ENCODE results near the gene KRTAP2-3.
"Not testable (repeated sequence)": the region's sequence is repeated elsewhere in the genome, so short reads cannot be mapped to it uniquely, and the experiment has no call there.

The KRTAP2-3 gene

GRCh38 chr17:41060052-41060604 is at the start of gene KRTAP2-3:
Gene KRTAP2-3 (minus strand): TSS chr17:41060114. CDS start chr17:41060050, 64 bp downstream.
- peak; percentile 90 for DNase-seq (ENCODE audit: low read depth)

- not testable (repeated sequence) for DNase-seq (ENCODE audit: low read depth)
These were observed 48.9 kb upstream of the KRTAP2-3 start for GRCh38 chr17:41108728-41109386.

GRCh38 chr17:41107941-41108450 is 48.1 kb upstream of the KRTAP2-3 start:
- no peak for DNase-seq (ENCODE audit: low read depth)

GRCh38 chr17:41105347-41105746 is 45.4 kb upstream of the KRTAP2-3 start, which contains the start of gene KRTAP4-9:
Gene KRTAP4-9 (plus strand): TSS chr17:41105389. CDS start chr17:41105389, 0 bp downstream.
- DNase-seq (ENCODE audit: low read depth) = not testable (repeated sequence)

- DNase-seq (ENCODE audit: low read depth) = peak; percentile 14
These were observed 44.6 kb upstream of the KRTAP2-3 start for GRCh38 chr17:41104386-41105038.

DNA sequence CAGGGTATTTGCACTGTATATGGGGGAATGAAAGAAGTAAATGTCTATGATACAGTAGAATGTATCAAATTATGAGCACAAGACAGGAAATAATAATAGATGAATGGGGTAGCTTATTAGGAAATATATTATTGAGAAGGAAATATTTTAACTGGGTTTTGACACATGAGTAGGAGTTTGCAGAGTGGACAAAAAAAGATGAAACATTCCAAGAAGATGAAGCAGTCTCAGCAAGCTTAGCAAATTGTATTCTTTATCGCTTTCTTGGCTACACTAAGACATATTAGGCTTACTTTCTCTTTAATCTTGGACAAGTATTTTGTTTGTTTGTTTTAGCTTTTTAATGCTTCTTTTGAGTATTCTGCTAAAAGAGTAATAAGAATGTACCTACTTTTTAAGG is 44.0 kb upstream of the KRTAP2-3 start:
- DNase-seq (ENCODE audit: low read depth) = no peak

DNA sequence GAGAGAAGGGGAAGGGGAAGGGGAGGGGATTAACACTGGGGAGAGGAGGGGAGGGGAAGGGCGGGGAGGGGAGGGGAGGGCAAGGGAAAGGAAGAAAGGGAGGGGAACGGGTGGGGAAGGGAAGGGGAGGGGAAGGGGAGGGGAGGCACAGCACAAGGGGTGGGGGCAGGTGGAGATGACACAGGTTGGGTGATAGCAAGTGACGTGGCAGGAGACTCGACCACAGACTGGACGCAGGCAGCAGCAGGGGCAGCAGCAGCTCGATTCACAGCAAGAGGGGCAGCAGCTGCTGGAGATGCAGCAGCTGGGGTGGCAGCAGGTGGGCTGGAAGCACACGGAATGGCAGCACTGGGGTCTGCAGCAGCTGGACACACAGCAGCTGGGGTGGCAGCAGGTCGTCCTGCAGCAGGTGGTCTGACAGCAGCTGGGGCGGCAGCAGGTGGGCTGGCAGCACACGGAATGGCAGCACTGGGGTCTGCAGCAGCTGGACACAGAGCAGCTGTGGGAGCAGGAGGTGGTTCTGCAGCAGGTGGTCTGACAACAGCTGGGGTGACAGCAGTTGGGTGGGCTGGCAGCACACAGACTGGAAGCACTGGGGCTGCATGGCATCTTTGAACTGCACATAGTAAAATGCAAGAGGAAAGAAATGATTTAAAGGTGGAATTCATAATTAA is 41.8 kb upstream of the KRTAP2-3 start, which contains the start of gene KRTAP4-16:
Gene KRTAP4-16, minus strand, starts transcription at position 624 of the 674 bp plus-strand sequence. Its CDS starts 0 bp downstream, at position 624.
- DNase-seq (ENCODE audit: low read depth) = no peak

- DNase-seq (ENCODE audit: low read depth) = peak; percentile 54
These were observed 40.0 kb upstream of the KRTAP2-3 start for GRCh38 chr17:41099682-41100480.

- DNase-seq (ENCODE audit: low read depth) = peak; percentile 26
These were observed 38.6 kb upstream of the KRTAP2-3 start for GRCh38 chr17:41098481-41098880.

DNA sequence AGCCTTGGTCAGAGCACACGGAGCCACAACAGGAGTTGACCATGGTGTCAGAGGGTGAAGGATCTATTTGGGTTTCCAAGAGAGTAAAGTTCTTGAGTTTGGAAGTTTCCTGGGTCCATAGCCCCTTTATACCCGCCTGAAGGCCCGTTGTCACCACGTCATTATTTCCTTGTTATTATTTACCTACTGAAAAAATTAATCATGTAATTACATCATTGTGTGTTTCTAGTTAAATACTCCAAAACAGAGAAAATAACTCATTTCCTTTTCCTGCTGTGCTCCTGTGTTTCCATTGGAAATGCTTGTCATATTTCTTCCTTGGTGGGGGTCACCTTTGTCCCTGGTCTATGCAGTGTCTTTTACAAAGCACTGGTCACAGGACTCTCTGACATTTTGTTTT is 38.1 kb upstream of the KRTAP2-3 start, which contains the start of gene KRTAP4-8:
Gene KRTAP4-8, minus strand, starts transcription at position 101 of the 400 bp plus-strand sequence. Its CDS starts 58 bp downstream, at position 43.
- no peak for DNase-seq (ENCODE audit: low read depth)

- DNase-seq (ENCODE audit: low read depth) = no peak
These were observed 36.1 kb upstream of the KRTAP2-3 start for GRCh38 chr17:41096055-41096454.

- DNase-seq (ENCODE audit: low read depth) = not testable (repeated sequence)
These were observed 28.9 kb upstream of the KRTAP2-3 start for GRCh38 chr17:41088760-41089352.

- DNase-seq (ENCODE audit: low read depth) = not testable (repeated sequence)
These were observed 24.4 kb upstream of the KRTAP2-3 start, which contains the start of gene KRTAP4-7 for GRCh38 chr17:41084100-41084856. Gene KRTAP4-7 (plus strand): TSS chr17:41084150. CDS start chr17:41084207, 57 bp downstream.

GRCh38 chr17:41083427-41083826 is 23.5 kb upstream of the KRTAP2-3 start:
- DNase-seq (ENCODE audit: low read depth) = not testable (repeated sequence)

DNA sequence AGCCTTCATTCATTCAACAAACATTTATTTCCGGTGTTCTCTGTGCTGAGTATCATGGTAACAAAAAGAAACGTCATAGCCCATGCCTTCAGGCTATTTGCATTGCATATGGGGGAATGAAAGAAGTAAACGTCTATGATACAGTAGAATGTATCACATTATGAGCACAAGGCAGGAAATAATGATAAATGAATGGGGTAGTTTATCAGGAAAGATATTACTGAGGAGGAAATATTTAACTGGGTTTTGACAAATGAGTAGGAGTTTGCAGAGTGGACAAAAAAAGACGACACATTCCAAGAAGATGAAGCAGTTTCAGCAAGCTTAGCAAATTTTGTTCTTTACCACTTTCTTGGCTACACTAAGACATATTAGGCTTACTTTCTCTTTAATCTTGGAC is 22.7 kb upstream of the KRTAP2-3 start:
- no peak for DNase-seq (ENCODE audit: low read depth)

- DNase-seq (ENCODE audit: low read depth) = no peak
These were observed 16.9 kb upstream of the KRTAP2-3 start for GRCh38 chr17:41076788-41077187.

GRCh38 chr17:41073676-41074075 is 13.8 kb upstream of the KRTAP2-3 start:
- DNase-seq (ENCODE audit: low read depth) = no peak

DNA sequence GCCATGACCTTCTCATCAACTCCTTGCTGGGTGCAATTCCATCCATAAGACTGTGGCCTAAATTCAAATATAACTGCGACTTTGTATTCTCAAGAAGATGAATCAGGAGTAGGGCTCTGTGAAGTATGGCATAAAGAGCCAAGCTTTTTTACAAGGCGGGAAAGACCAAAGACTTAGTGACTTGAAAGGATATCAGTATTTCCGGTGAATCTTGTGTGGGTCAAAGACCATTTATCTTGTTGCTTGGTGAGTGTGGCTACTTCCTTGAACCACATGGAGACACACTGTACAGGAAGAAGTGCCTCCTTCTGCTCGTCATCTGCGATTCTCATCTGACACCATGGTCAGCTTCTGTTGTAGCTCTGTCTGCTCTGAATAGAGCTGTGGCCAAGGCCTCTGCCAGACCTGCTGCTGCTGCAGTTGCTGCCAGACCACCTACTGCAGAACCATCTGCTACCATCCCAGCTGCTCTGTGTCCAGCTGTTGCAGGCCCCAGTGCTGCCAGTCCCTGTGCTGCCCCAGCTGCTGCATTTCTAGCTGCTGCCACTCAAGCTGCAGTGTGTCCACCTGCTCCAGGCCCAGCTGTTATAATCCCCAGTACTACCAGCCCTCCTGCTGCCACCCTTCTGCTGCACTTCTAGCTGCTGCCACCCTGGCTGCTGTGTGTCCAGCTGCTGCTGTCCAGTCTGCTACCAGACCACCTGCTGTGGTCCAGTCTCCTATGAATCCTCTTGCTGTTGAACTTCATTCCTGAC is 11.9 kb upstream of the KRTAP2-3 start:
- no peak for DNase-seq (ENCODE audit: low read depth)

DNA sequence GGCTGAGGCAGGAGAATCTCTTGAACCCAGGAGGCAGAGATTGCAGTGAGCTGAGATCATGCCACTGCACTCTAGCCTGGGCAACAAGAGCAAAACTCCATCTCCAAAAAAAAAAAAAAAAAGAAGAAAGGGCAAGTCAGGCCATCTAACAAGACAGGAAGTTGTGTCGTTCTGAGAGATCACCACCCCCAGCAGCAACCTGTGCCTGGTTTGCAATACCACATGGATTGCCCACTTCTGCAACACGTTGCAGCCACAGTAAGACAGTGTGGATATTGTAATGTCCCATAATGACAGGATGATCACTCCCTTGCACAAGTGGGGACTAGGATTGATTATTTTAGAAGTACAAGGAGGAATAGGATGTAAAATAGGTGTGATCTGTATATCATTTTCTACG is 9.1 kb upstream of the KRTAP2-3 start:
- DNase-seq (ENCODE audit: low read depth) = no peak

Data from fibroblast of gingiva (primary cell).